ENCODE data around the gene MEF2A.

MEF2A gene

DNA sequence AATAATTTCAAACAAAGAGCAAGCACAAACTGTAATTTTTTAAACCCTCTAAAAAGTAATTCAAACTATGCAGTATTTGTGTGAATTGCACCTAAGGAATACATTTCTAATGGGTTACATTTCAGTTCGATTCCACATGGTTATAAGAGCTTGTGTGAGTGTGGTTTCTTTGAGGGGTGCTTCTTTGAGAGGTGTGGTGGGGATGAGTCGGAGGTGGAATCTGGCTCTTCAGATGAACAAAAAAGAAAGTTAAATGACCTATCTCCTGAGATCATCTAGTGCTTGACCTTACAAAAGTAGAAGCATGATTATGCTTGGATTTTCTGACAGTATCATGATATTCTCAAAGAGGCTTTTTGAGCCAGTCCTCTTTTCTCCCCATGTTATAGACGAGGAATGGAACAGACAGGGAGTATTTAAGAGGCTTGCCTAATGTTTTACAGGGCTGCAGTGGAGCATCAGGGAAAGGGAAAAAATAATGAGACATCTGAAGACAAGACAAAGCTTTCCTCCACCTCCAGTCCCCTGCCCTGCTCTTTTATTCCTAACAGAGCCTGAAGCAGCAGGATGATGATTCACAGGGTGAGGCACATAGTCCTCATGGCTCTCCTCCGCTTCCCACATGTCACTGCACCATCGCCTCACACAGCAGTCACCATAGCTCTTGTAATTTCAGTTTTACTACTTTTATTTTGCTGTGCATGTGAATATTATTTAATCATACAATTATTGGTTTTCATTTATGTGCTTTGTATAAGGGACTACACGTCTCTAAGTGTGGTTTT is 85.4 kb downstream of the MEF2A start:
- H3K4me1 ChIP-seq (ENCODE audit: insufficient read depth, low read length, severe bottlenecking) = no peaks in the 10 kb centered on the region
- H3F3A ChIP-seq (ENCODE audit: insufficient read depth, low read length) = peaks cover 3% of the 10 kb centered on the region; the same call in 1 of the 2 replicates
- H3K4me3 ChIP-seq (ENCODE audit: low read depth, low read length, poor library complexity, severe bottlenecking) = no peak overlapping the region
- peaks cover 61% of the 10 kb centered on the region for H3K36me3 ChIP-seq (ENCODE audit: insufficient read depth, low read length)
- no peak overlapping the region for H2AFZ ChIP-seq (ENCODE audit: low read length)
- H3K4me2 ChIP-seq (ENCODE audit: low read length) = no peak overlapping the region
- H3K27me3 ChIP-seq (ENCODE audit: insufficient read depth, low read length) = no peaks in the 10 kb centered on the region
- no peak overlapping the region for H3K9ac ChIP-seq (ENCODE audit: low read length)
- no peaks in the 10 kb centered on the region; the same call in 1 of the 2 replicates for H3K9me3 ChIP-seq (ENCODE audit: low read length)
- TF ChIP-seq EZH2 (IDR thresholded peaks at IDR 0.05; ENCODE audit: borderline replicate concordance, low read length) = no peak
- TF ChIP-seq, protein P1, sequence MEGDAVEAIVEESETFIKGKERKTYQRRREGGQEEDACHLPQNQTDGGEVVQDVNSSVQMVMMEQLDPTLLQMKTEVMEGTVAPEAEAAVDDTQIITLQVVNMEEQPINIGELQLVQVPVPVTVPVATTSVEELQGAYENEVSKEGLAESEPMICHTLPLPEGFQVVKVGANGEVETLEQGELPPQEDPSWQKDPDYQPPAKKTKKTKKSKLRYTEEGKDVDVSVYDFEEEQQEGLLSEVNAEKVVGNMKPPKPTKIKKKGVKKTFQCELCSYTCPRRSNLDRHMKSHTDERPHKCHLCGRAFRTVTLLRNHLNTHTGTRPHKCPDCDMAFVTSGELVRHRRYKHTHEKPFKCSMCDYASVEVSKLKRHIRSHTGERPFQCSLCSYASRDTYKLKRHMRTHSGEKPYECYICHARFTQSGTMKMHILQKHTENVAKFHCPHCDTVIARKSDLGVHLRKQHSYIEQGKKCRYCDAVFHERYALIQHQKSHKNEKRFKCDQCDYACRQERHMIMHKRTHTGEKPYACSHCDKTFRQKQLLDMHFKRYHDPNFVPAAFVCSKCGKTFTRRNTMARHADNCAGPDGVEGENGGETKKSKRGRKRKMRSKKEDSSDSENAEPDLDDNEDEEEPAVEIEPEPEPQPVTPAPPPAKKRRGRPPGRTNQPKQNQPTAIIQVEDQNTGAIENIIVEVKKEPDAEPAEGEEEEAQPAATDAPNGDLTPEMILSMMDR (IDR thresholded peaks at IDR 0.05; ENCODE audit: low read length) = no peak
- no peaks in the 10 kb centered on the region for H3K9me2 ChIP-seq (ENCODE audit: low read depth, low read length)
- H3K27ac ChIP-seq (ENCODE audit: low read depth, low read length, poor library complexity, severe bottlenecking) = no peak overlapping the region
- H4K20me1 ChIP-seq (ENCODE audit: insufficient read depth, low read length) = no peaks in the 10 kb centered on the region
- peaks cover 7% of the 10 kb centered on the region; the same call in 1 of the 2 replicates for H3K79me2 ChIP-seq (ENCODE audit: insufficient read depth, low read length)

DNA sequence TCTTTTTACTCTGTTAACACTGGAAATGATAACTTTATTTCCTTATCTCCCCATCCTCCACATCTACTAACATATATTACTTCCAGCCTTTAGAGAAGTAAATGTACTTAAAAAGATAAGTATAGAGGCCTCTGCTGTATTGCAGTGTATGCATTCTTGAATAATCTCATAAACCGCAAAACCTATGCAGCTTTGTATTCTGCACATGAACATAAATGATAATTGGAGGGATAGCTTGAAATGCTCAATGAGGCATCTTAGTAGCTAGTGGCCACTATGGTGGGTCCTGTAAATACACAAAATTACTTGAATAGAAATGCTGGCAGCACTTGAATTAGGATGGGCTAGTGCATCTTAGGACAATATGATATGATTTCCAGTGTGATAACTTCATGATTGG is 90.4 kb downstream of the MEF2A start:
- Histone ChIP-seq H3K79me2 (ENCODE audit: insufficient read depth, low read length) (0 out of 2 replicates have a peak, but pooled peaks cover 3% of the 10 kb centered on the region), H3K9me2 (ENCODE audit: low read depth, low read length) (no peaks in the 10 kb centered on the region), H3K4me3 (ENCODE audit: low read depth, low read length, poor library complexity, severe bottlenecking) (no peak overlapping the region), H2AFZ (ENCODE audit: low read length) (no peak overlapping the region), H3K9ac (ENCODE audit: low read length) (no peak overlapping the region), H3K27ac (ENCODE audit: low read depth, low read length, poor library complexity, severe bottlenecking) (no peak overlapping the region), H3F3A (ENCODE audit: insufficient read depth, low read length) (peaks cover 3% of the 10 kb centered on the region; the same call in 1 of the 2 replicates), H3K36me3 (ENCODE audit: insufficient read depth, low read length) (peaks cover 49% of the 10 kb centered on the region; the same call in 1 of the 2 replicates), H3K4me1 (ENCODE audit: insufficient read depth, low read length, severe bottlenecking) (no peaks in the 10 kb centered on the region), H4K20me1 (ENCODE audit: insufficient read depth, low read length) (no peaks in the 10 kb centered on the region), H3K4me2 (ENCODE audit: low read length) (no peak overlapping the region), H3K27me3 (ENCODE audit: insufficient read depth, low read length) (no peaks in the 10 kb centered on the region), H3K9me3 (ENCODE audit: low read length) (no peaks in the 10 kb centered on the region)
- no peak for TF ChIP-seq EZH2 (IDR thresholded peaks at IDR 0.05; ENCODE audit: borderline replicate concordance, low read length)
- TF ChIP-seq, protein P1 (IDR thresholded peaks at IDR 0.05; ENCODE audit: low read length) = no peak

DNA sequence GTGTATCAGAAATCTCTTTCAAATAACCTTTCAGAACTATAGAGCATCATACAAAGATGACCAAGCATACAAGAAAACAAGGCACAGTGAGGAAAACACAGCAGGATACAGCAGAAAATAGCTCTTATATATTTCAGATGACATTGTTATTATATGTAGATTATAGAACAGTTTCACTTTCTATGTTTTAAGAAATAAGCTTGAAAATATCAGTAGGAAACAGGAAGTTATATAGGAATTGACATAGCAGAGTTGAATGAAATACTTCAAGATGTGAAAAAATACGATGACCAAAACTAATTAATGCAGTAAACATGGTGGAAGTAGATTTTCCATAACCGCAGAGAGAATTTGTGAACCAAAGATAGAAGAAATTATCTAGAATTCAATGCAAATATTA is 92.2 kb downstream of the MEF2A start:
- TF ChIP-seq, protein P1 (IDR thresholded peaks at IDR 0.05; ENCODE audit: low read length) = no peak
- no peak for TF ChIP-seq EZH2 (IDR thresholded peaks at IDR 0.05; ENCODE audit: borderline replicate concordance, low read length)
- Histone ChIP-seq H3K27ac (ENCODE audit: low read depth, low read length, poor library complexity, severe bottlenecking) (no peak overlapping the region), H3K4me1 (ENCODE audit: insufficient read depth, low read length, severe bottlenecking) (no peaks in the 10 kb centered on the region)

More for the DNA sequence above, 92.2 kb downstream of the MEF2A start:
- Histone ChIP-seq H3K79me2 (ENCODE audit: insufficient read depth, low read length) (0 out of 2 replicates have a peak, but pooled peaks cover 3% of the 10 kb centered on the region), H2AFZ (ENCODE audit: low read length) (no peak overlapping the region), H3K27me3 (ENCODE audit: insufficient read depth, low read length) (no peaks in the 10 kb centered on the region), H3K9me2 (ENCODE audit: low read depth, low read length) (no peaks in the 10 kb centered on the region), H3K4me2 (ENCODE audit: low read length) (no peak overlapping the region), H3F3A (ENCODE audit: insufficient read depth, low read length) (no peaks in the 10 kb centered on the region), H3K9me3 (ENCODE audit: low read length) (no peaks in the 10 kb centered on the region), H3K9ac (ENCODE audit: low read length) (no peak overlapping the region), H3K4me3 (ENCODE audit: low read depth, low read length, poor library complexity, severe bottlenecking) (no peak overlapping the region), H3K36me3 (ENCODE audit: insufficient read depth, low read length) (peaks cover 39% of the 10 kb centered on the region; the same call in 1 of the 2 replicates), H4K20me1 (ENCODE audit: insufficient read depth, low read length) (no peaks in the 10 kb centered on the region)

Data from OCI-LY1 (cell line).